ENCODE results near the gene FAT1.

FAT1 gene

GRCh38 chr4:186755550-186756519 lies 32.2 kb upstream of the FAT1 start:
- no peak for DNase-seq (ENCODE audit: low spot score)

DNA sequence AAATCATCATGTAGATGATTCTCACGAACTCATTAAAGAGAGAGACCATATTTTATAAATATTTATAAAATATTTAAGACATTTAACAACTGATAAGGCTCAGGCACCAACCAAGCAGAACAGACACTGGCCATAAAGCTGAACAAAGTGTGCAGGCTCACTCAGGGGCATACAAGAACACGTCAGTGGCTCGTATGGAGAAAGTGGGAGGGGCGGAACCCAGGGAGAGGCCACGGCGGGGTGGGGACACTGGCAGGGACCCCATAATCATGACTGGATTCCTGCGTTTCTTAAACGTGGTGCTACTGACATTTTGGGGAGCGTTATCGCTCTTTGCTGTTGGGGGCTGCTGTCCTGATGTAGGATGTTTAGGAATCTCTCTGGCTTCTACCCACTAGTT lies 31.3 kb upstream of the FAT1 start:
- no peak for DNase-seq (ENCODE audit: low spot score)

- DNase-seq (ENCODE audit: low spot score): no peak
Measured at GRCh38 chr4:186752325-186752724, 28.7 kb upstream of the FAT1 start.

DNA sequence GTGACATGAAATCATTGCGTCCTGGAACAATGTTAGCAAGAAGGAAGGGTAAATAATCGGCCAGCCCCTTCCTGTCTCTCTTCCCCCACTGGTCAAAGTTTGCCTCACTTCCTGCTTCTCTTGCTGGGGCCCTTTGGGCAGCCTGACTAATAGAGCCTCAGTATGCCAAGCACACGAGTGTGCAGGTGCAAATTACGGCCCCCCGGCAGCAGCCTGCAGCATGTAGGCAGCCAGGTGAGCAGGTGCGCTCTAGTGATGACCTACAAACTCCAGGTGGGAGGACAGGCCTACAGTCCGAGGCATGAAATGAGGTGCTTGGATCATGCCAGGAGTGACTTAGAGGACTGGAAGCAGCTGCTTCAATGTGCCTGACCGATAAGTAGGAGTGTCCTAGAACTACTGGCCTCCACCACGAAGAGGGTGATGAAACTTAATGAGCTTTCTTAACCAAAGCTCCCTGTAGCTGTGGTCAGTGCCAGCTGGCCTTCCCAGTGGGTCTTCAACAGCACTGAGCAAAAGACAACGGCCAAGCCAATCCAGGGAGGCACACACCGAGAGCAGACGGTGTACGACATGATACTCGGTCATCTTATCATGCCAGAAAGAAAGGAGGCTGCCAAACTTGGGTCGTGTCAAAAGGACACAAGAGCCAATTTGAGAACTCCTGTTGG lies 26.1 kb upstream of the FAT1 start:
- DNase-seq (ENCODE audit: low spot score): no peak

- no peak for DNase-seq (ENCODE audit: low spot score)
Measured at GRCh38 chr4:186746581-186746980, 22.9 kb upstream of the FAT1 start.

DNA sequence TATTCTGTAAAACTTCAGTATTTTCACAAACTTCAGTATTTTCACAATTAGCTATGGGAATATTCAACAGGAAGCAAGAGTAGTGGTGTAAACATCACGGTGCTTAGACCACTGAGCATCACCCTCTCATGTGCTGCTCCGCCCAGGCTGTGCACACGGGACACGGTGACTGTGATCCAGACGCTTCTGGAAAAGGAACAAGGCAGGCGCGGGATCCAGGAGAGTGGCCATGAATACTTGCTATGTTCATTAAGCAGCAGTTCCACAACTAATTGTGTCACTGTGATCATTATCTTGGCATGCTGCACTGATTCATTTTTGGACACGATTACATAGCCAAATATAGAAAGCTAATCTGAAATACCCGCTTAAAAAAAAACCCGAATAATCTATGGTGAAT lies 19.6 kb upstream of the FAT1 start:
- no peak for DNase-seq (ENCODE audit: low spot score)

DNA sequence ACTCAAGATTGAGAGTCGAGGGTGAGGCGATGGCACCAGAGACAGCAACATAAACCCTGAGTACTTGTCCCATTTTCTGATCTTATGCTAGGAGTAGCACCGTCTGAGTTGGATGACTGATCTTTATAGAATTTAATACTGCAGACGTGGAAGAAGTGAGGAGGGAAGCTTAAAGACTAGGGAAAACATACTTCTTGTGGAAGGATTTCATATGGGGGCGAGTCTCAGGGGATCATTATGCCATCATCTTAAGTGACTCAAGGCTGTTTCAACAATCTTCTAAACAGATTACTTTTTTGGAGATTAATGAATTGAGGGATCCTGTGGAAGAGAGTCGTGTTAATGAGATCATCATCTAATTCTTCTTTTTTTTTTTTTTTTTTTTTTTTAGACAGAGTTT lies 17.2 kb upstream of the FAT1 start:
- DNase-seq (ENCODE audit: low spot score): no peak

GRCh38 chr4:186739802-186740434 lies 16.3 kb upstream of the FAT1 start:
- no peak for DNase-seq (ENCODE audit: low spot score)

- DNase-seq (ENCODE audit: low spot score): no peak
Measured at GRCh38 chr4:186739317-186739716, 15.7 kb upstream of the FAT1 start.

DNA sequence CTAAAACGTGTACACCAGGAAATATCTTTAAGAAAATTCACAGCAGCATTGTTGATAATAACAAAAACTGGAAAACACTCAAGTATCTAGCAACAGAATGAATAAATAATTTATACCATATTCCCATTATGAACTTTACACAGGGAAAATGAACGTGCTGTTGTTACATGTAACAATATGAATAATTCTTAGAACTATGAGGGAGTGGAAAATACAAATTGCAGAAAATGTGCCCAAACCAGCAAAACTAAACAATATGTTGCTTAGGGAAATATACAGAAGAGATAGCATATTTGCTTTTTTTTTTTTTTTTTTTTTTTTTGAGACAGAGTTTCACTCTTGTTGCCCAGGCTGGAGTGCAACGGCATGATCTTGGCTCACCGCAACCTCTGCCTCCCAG lies 14.8 kb upstream of the FAT1 start:
- DNase-seq (ENCODE audit: low spot score): no peak

DNA sequence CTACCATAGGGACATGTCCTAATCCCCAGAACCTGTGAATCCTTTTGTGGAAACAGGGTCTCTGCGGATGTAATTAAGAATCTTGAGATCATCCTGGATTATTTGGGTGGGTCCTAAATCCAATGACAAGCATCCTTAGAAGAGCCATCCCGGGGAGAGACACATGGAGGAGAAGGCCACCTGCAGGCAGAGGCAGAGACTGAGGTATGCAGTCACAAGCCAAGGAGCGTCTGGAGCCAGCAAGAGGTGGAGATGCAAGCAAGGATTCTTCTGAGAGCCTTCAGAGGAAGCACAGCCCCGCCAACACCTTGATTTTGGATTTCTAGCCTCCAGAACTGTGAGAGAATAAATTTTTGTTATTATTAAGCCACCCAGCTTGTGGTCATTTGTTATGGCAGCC lies 13.8 kb upstream of the FAT1 start:
- no peak for DNase-seq (ENCODE audit: low spot score)

- no peak for DNase-seq (ENCODE audit: low spot score)
Measured at GRCh38 chr4:186736466-186736865, 12.8 kb upstream of the FAT1 start.

GRCh38 chr4:186734251-186734650 lies 10.6 kb upstream of the FAT1 start:
- no peak for DNase-seq (ENCODE audit: low spot score)

- no peak for DNase-seq (ENCODE audit: low spot score)
Measured at GRCh38 chr4:186733778-186734177, 10.1 kb upstream of the FAT1 start.

GRCh38 chr4:186730621-186731020 lies 7.0 kb upstream of the FAT1 start:
- DNase-seq (ENCODE audit: low spot score): no peak

- DNase-seq (ENCODE audit: low spot score): no peak
Measured at GRCh38 chr4:186729856-186730255, 6.2 kb upstream of the FAT1 start.

GRCh38 chr4:186728631-186729271 lies 5.1 kb upstream of the FAT1 start:
- no peak for DNase-seq (ENCODE audit: low spot score)

- no peak for DNase-seq (ENCODE audit: low spot score)
Measured at GRCh38 chr4:186727977-186728519, 4.4 kb upstream of the FAT1 start.

DNA sequence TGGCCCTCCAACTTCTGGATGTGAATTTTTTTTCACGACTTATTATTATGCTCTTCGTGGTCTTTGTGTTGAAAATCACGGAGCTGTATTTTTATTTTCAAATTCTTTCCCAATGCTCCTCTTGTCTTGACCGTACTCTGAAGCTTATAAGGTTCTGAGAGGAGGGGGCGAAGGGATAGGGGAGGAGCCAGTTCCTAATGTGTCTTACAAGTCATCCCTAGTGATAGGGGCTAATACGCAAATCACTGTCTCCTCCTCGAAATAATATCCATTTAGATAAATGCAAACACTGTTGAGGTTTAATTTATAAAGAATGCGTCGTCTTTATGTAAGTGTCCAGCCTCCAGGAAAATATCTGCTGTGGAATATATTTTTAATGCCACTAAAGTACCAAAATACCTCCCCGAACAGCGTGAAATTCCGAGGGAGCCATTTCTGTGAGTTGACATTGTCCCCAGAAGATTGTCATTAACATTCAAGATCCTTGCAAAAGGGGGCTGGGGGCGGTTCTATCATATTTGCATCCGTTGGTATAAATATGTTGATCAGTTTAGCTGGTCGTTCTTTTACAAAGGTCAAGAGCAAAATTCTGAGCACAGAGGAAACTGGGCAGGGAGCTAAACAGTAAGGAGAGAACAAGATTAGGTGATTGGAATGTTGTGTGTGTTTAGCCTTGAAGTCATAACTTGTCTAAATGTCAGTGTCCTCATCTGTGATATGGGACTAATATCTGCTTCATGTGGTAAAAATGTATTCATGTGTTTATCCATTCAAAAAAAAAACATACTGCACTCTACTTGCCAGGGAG lies 3.7 kb upstream of the FAT1 start:
- DNase-seq (ENCODE audit: low spot score): no peak

DNA sequence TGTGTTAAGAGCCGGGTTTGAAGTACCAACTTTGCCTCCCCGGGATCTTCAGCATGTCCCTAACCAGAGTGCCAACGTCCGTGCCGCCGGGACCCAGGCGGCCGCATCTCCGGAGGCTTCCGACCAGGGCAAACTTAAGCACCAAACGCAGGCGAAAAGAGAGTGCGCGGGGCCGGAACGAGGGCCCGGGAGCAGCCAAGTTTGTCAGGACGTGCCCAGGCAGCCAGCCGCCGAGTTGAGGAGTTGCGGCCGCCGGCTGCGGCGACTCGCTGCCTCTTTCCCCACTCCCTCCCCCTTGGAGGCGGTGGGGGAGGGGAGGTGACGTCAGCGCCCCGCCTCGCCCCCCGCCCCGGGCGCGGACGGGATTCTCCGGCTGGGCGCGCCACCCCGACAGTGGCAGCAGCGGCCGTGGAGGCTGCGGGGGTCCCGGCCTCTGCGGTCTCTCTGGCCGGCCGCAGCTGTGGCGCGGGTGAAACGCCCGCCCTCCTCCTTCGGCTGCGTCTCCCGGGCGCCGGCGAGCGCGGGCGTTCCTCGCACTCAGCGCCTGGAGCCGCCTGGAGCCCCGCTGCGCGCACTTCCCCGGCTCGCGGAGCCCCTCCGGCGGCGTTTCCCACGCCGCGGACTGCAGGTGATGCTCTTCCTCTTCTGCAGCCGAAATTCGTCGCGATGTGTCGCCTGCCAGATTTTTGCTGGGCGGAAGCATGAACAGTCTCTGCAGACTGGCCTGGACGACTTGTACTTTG lies 2.9 kb upstream of the FAT1 start:
- DNase-seq (ENCODE audit: low spot score): peak; percentile 20

All from HuH-7.5 (cell line).